ENCODE results near the gene TBC1D1. TPM values are rescaled to one million over a fixed set of nuclear protein-coding genes. Genes with fewer than 3 reads are reported as not detected.

TBC1D1 gene
- total RNA-seq, 2 donors from 2014 or later, result 49.8 to 129 TPM

DNA sequence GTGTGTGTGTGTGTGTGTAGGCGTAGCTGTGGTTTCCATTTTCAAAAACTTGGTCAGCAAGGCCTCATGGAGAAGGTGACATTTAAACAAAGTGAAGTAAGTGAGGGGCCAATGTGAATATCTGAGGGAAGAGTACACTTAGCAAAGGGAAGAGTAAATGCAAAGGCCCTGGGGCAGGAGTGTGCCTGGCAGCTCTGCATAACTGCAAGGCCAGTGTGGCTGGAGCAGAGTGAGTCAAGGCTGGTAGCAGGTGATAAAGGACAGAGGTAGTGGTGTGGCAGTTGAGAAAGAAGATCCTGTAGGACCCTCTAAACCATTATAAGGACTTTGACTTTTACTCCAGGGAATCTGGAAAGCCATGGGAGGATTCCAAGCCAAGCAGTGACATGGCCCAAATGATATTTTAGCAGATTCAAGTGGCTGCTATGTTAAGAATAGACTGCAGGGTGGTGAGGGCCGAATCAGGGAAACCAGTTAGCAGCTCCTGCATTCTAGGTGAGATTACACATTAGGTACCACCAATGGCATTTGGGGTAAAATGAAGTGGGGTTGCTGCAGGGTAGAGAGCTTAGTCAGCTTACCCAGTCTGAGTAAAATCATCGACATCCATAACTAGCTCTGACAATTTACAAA is 5.9 kb upstream of the TBC1D1 start:
- Histone ChIP-seq H3K36me3 (no peaks in the 10 kb centered on the region), H3K27me3 (replicated peaks; ENCODE audit: insufficient read depth) (no peaks in the 10 kb centered on the region), H3K4me1 (replicated peaks) (no peaks in the 10 kb centered on the region), H3K27ac (peak overlapping the region in 1 of 2 donors; percentile 13), H3K4me3 (no peak overlapping the region), H3K9me3 (no peaks in the 10 kb centered on the region)
- DNase-seq (ENCODE audit: low spot score), result no peak
- TF ChIP-seq POLR2A (IDR thresholded peaks at IDR 0.05), result no peak
- TF ChIP-seq POLR2AphosphoS5 (IDR thresholded peaks at IDR 0.05), result no peak
- TF ChIP-seq, protein P1, sequence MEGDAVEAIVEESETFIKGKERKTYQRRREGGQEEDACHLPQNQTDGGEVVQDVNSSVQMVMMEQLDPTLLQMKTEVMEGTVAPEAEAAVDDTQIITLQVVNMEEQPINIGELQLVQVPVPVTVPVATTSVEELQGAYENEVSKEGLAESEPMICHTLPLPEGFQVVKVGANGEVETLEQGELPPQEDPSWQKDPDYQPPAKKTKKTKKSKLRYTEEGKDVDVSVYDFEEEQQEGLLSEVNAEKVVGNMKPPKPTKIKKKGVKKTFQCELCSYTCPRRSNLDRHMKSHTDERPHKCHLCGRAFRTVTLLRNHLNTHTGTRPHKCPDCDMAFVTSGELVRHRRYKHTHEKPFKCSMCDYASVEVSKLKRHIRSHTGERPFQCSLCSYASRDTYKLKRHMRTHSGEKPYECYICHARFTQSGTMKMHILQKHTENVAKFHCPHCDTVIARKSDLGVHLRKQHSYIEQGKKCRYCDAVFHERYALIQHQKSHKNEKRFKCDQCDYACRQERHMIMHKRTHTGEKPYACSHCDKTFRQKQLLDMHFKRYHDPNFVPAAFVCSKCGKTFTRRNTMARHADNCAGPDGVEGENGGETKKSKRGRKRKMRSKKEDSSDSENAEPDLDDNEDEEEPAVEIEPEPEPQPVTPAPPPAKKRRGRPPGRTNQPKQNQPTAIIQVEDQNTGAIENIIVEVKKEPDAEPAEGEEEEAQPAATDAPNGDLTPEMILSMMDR (IDR thresholded peaks at IDR 0.05), result no peak
- intact Hi-C loops (cut with DNase I), result no loop called here
- WGBS, result 78% methylated on average over 3 of the region's 3 CpGs

DNA sequence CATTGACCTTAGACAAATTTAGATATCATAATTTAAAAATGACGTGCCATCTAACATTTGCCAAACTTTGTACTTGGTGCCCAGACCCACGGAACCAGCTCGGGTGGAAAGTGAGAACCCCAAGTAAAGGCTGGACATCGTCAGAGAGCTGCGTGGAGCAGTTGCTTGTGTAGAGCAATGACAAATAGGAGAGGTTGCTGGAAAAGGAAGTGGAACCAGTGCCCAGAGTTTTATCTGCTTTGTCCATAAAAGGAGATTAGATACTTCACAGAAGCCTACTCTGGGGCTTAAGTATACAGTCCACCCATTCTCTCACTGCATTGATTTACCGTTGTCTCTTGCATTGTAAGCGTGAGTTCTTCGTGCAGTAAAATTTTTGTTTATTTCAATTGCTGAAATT is 5.4 kb upstream of the TBC1D1 start:
- Histone ChIP-seq H3K27me3 (replicated peaks; ENCODE audit: insufficient read depth) (no peaks in the 10 kb centered on the region), H3K4me3 (no peak overlapping the region), H3K4me1 (replicated peaks) (no peaks in the 10 kb centered on the region), H3K27ac (peak overlapping the region in 1 of 2 donors; percentile 13), H3K9me3 (no peaks in the 10 kb centered on the region), H3K36me3 (no peaks in the 10 kb centered on the region)
- TF ChIP-seq, protein P1 (IDR thresholded peaks at IDR 0.05), result no peak
- TF ChIP-seq POLR2AphosphoS5 (IDR thresholded peaks at IDR 0.05) (peak; percentile 54), POLR2A (IDR thresholded peaks at IDR 0.05) (no peak)
- DNase-seq (ENCODE audit: low spot score), result peak; percentile 33
- intact Hi-C loops (cut with DNase I), result no loop called here
- WGBS, result 28% methylated on average over 8 of the region's 8 CpGs

DNA sequence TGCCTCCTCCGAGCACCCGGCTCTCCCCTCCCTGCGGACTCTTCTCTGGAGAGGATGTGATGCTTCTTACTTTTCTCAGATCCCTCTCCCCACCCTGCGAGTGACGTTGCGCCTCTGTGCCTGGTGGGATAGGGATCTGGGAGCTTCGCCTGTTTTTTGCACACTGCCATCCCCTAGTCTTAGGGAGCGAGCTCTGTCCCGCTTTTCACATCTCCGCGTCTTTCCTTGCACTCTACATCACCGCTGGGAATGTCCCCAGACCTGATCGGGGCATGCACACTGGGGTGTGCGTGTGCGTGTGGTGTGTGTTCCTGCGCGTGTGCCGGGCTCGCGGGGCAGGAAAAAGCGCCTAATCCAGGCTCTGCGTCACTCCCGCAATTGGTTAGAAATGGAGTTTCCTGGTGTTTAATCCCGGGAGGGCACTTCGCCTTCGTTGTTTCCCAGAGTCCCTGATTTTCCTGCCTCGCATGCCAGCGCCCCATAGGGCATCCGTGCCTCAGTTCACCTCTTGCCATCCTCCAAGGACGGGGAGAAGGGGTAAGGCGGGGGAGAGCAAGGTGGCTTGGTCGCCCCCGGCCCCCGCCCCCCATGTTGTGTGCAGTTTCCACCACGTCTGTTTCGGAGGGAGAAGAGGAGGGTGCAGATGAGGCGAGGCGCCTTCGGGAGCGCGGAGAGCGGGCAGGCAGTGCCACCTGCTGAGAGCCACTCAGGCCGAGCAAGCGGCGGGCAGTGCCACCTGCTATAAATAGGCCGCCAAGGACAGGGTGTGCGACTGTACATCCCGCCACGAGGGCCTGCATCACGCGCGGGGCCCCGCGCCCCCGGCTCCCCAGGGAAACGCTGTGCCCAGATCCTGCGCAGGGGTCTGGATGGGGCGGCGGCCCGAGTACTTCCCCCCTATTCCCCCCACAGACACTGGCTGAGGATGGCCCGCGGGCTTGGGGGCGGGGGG is 759 bp upstream of the TBC1D1 start:
- H3K27ac ChIP-seq, result peak overlapping the region; percentile 81 to 90
- WGBS, result 9% methylated on average over 54 of the region's 63 CpGs
- no peaks in the 10 kb centered on the region for H3K36me3 ChIP-seq
- TF ChIP-seq POLR2AphosphoS5 (IDR thresholded peaks at IDR 0.05) (peak; percentile 12), POLR2A (IDR thresholded peaks at IDR 0.05) (peak; percentile 54)
- TF ChIP-seq, protein P1 (IDR thresholded peaks at IDR 0.05), result peak in 3 of 4 experiments; percentile 59 to 64 (median 64)
- peak overlapping the region; percentile 86 to 93 for H3K4me3 ChIP-seq
- no peaks in the 10 kb centered on the region for H3K9me3 ChIP-seq
- DNase-seq (ENCODE audit: low spot score), result peak; percentile 74
- intact Hi-C loops (cut with DNase I), result loop anchor here (2.0 to 10.0 kb wide), 4 partner anchors 63 to 285 kb away; partner anchors contain the start of gene PGM2
- H3K4me1 ChIP-seq (replicated peaks), result no peaks in the 10 kb centered on the region
- no peaks in the 10 kb centered on the region for H3K27me3 ChIP-seq (replicated peaks; ENCODE audit: insufficient read depth)

DNA sequence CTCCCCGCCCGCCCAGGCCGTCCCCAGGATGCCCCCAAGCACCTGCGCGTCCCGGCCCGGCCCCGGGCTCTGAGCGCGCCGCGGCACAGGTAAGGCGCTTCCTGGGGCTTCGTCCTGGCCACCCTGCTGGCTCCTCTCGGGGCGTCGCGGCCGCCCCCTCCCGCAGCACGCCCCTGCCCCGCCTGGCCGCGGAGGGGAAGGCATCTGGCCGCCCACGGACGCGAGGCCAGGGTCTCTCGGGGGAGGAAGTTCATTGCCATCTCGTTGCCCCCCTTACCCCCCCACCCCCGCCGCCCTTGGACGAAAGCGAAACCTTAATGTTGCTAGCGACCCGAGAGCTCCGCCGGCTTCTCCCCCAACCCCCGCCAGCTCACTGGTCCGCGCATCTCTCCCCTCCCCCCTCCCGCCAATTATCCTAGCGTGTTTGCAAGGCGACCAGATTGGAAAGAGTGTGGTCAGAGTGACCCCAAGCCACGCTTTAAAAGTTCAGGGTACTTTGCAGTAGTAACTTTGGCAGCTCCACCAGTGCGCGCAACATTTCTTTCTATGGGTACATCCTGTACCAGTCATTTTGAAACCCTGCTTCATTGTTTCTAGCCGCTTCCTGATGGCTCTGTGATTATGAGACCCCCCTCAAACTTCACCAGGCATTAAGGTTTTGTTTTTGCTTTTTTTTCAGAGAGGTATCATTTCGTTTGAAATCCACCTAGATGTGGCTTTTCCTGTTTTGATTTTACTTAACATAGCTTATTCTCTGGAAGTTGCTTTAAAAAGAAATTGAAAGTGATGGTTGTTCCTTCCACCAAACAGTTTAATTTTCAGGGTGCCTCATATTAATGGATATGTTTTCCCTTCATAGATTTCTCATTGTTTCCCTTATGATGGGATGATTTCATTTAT is 626 bp downstream of the TBC1D1 start:
- Histone ChIP-seq H3K9me3 (no peaks in the 10 kb centered on the region), H3K36me3 (no peaks in the 10 kb centered on the region), H3K27me3 (replicated peaks; ENCODE audit: insufficient read depth) (no peaks in the 10 kb centered on the region), H3K4me1 (replicated peaks) (no peaks in the 10 kb centered on the region), H3K27ac (peak overlapping the region; percentile 81 to 90), H3K4me3 (peak overlapping the region; percentile 86 to 93)
- peak; percentile 56 for DNase-seq (ENCODE audit: low spot score)
- TF ChIP-seq POLR2A (IDR thresholded peaks at IDR 0.05) (no peak), POLR2AphosphoS5 (IDR thresholded peaks at IDR 0.05) (peak; percentile 45)
- TF ChIP-seq, protein P1 (IDR thresholded peaks at IDR 0.05), result no peak
- 2% methylated on average over 36 of the region's 49 CpGs for WGBS
- intact Hi-C loops (cut with DNase I), result loop anchor here (2.0 to 10.0 kb wide), 4 partner anchors 65 to 287 kb away; partner anchors contain the start of gene PGM2

Data from prostate gland (tissue), 2 donors.